SW 1271 (cell line): ENCODE results near the gene PPM1E.
A peak's percentile ranks its signal among the peaks of the same experiment; 100 is the strongest.
"Not testable (repeated sequence)": the region's sequence is repeated elsewhere in the genome, so short reads cannot be mapped to it uniquely, and the experiment has no call there.

Experiments
- DNase-seq, 2 experiments: peaks; one replicate each; lab custom pipeline; 2025; lab: John Stamatoyannopoulos, UW

PPM1E gene

GRCh38 chr17:58947824-58948223, 192.2 kb downstream of the PPM1E start:
- DNase-seq: no peak

- DNase-seq: not testable (repeated sequence)
Measured at GRCh38 chr17:58954358-58954757, 198.7 kb downstream of the PPM1E start.

- no peak for DNase-seq
Measured at GRCh38 chr17:58956997-58957724, 201.5 kb downstream of the PPM1E start.

- DNase-seq: not testable (repeated sequence)
Measured at GRCh38 chr17:58957725-58958073, 202.0 kb downstream of the PPM1E start.

- peak in 1 of 2 experiments; percentile 52 for DNase-seq
Measured at GRCh38 chr17:58960068-58960467, 204.4 kb downstream of the PPM1E start.

- DNase-seq: no peak
Measured at GRCh38 chr17:58965221-58965620, 209.6 kb downstream of the PPM1E start.

- DNase-seq: no peak
Measured at GRCh38 chr17:58966208-58966607, 210.6 kb downstream of the PPM1E start.

- no peak for DNase-seq
Measured at GRCh38 chr17:58968426-58969061, 212.9 kb downstream of the PPM1E start.

GRCh38 chr17:58969156-58969555, 213.5 kb downstream of the PPM1E start:
- no peak for DNase-seq

- no peak for DNase-seq
Measured at GRCh38 chr17:58969612-58970011, 214.0 kb downstream of the PPM1E start.

GRCh38 chr17:58970609-58971450, 215.2 kb downstream of the PPM1E start:
- DNase-seq: no peak

GRCh38 chr17:58974354-58974753, 218.7 kb downstream of the PPM1E start:
- DNase-seq: no peak

GRCh38 chr17:58976541-58976940, 220.9 kb downstream of the PPM1E start:
- DNase-seq: no peak

- no peak for DNase-seq
Measured at GRCh38 chr17:58980706-58981481, 225.2 kb downstream of the PPM1E start.

- DNase-seq: no peak
Measured at GRCh38 chr17:58982626-58983025, 227.0 kb downstream of the PPM1E start.

GRCh38 chr17:58985367-58985766, 229.7 kb downstream of the PPM1E start:
- DNase-seq: no peak

- DNase-seq: no peak
Measured at GRCh38 chr17:58985971-58986370, 230.3 kb downstream of the PPM1E start.

- DNase-seq: no peak
Measured at GRCh38 chr17:58989629-58990028, 234.0 kb downstream of the PPM1E start.

GRCh38 chr17:58991718-58992331, 236.2 kb downstream of the PPM1E start:
- DNase-seq: no peak

GRCh38 chr17:58993311-58993710, 237.7 kb downstream of the PPM1E start:
- DNase-seq: no peak

GRCh38 chr17:58995247-58995940, 239.7 kb downstream of the PPM1E start:
- DNase-seq: no peak
